Non-pigmented ciliary epithelial cell (primary cell): Measurements from ENCODE around the gene TENM4.
A peak's percentile ranks its signal among the peaks of the same experiment; 100 is the strongest.

Experiments
- DNase-seq: peaks from one replicate; pipeline ENCODE4 v3.0.0-alpha.2; 2010; ENCODE audit warnings: low read depth

Gene TENM4

DNA sequence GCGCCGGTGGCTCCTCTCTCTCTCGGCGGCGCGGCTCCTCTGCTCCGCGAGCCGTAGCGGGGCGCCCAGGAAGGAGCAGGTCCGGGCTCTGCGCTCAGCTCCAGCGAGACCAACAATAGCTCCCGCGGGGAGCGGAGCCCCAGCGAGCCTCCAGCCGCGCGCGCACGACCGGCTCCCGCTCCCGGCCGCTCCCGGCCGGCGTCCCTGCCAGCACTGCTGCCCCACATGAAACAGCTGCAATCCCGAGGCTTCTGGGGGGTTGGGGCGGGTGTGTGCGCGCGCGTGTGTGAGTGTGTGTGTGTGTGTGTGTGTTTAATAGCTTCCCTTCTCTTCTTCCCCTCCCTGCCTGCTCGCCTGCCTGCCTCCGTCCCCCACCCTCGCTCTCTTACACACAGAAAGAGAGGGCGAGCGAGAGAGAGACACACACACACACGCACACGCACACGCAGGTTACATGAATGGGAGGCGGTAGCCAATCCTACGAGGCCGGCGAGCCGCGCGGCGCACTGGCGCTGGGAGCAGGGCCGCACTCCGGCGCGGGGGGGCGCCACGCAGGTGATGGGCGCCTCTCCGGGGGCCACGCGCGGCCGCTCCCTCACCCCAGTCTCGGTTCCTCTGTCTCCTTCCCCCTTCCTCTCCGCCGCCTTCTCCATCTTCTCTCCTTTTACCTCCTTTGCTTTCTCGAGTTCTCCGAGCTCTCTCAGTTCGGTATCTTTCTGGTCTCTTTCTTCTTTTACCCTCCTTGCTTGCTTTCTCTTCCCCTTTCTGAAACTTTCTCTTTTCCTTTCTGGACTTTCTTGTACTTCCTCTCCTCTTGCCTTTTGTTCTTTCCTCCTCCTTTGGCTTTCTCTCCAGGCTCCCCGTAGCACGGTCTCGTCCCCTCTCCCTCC is at the start of gene TENM4:
Gene TENM4, minus strand, starts transcription at position 460 of the 890 bp plus-strand sequence. CDS start 371,086 bp downstream, outside the sequence.
- DNase-seq = no peak

DNA sequence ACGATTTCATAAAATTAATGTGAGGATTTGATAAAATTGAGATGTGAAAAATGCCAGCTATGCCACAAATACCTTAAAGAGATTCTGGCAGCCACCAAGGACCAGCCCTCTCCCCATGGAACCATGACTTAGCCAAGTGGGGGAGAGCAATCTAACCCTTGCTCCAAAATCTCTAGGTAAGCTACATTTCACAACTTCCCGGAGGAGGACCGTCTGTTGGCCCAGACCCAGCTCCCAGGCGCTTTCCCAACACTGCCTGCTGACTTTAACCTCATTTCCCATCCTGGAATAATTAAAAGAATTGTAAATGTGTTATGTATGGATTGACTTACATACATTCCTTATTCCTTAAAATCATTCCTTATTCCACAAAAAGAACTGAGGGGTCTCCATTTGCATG is 47.5 kb upstream of the TENM4 start:
- DNase-seq = no peak

DNA sequence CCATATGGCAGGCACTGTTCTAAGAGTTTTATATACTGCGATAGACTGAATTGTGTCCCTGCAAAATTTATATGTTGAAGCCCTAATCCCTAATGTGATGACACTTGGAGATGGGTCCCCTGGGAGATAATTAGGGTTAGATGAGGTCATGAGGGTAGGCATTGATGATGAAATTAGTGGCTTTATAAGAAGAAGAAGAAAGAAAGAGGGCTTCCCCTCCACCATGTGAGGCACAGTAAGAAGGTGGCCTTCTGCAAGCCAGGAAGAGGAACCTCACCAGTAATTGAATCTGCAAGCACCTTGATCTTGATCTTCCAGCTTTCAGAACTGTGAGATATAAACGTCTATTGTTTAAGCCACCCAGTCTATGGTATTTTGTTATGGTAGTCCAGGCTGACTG is 46.6 kb upstream of the TENM4 start:
- no peak for DNase-seq

DNA sequence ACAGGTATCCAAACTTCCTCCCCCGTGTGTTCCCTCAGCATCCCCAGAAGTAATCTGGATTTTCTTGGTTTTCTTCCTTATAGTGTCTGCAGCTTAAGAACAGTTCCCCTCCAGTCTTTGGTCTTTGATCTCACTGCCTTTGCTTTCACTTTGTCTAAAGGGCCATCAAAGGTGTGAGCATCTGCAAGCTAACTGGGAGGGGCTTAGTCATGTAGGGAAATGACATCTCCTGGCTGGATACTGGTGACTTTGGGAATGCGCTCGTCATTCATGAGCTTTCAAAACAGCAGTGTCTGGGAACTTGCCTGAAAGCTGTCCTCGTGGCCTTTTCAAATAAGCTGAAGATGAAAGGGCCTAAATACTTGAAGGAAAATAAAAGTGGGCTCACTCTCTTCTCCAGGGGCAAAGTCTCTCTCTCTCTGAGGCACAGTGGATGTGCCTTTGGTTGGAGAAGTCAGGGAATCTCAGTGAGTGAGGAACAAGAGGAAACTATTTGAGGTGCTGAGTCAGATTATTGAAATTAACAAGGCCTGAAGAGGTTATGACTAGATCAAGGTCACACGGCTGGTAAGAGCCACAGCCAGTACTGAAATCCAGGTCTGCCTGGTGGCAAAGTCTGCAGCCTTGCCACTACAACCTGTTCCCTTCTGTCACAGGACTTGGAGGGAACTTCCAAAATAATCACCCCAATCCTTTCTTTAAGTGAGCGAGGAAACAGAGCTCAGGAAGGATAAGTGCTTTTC is 45.6 kb upstream of the TENM4 start:
- no peak for DNase-seq

DNA sequence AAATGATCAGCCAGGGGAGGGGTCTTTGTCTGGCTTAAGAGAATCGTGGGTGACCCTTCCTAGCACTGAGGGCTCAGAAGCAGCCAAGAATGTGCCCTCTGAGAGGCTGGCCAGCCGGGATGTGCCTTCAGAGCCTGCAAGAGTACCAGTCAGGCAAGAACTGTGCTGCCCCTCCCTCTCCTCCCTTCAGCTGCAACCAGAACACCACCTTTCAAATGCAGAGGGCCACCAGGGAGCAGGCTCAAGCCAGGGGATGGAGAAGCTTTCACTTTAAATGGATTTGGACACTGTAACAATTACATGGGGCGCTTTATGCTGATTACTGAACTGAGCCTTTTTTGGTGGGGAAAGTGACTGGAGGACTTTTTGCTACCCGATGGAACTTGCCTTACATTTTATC is 44.9 kb upstream of the TENM4 start:
- no peak for DNase-seq

DNA sequence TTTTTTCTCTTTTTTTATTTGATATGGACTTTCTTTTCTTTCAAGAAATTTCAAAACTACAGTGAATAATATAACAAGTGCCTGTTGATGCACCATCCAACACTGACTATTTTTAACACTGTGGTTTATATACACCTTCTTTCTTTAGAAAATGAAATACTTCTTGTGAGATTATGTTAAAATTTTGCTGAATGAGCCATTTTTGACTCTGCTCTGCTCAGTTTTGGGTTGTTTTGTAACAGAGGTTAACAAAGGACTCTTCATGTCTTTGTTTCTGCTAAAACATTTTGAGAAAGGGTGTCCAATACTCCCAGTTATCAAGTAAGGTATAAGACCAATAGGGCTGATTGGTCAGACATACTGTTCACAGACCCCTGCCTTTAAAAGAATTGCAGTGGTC is 44.0 kb upstream of the TENM4 start:
- DNase-seq = no peak

DNA sequence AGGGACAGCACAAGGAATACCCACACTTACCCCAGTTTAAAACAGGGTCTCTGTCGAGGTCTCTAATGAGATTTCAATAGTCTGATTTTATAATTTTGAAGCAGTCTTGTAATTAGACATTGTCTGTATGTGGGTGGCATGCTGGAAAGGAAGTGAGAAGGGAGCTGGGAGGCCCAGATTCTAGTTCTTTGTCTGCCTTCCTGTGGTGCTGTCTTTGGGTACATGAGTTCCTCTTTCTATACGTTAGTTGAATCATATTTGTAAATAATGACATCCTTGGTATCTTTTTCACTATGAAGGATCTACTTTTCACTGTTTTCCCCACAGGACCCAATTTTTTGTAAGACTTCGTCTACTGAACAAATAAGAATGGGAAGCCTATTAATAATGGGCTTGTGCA is 42.0 kb upstream of the TENM4 start:
- no peak for DNase-seq

DNA sequence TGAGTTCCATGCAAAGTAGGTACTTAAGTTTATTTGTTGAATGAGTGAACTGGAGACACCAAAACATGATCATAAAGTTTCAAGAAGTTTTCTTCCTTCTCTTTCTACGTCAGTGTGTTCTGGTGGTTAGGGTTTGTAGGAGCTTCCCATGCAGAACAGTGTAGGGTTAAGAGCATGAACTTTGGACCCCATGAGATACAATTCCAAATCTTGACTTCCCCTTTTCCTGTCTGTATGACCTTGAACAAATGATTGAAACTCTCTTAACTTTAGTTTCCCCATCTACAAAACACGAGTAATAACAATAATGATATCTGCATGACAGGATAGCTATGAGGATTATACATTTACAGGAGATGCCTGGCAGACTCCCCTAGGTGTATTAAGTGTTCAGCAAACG is 41.0 kb upstream of the TENM4 start:
- no peak for DNase-seq

DNA sequence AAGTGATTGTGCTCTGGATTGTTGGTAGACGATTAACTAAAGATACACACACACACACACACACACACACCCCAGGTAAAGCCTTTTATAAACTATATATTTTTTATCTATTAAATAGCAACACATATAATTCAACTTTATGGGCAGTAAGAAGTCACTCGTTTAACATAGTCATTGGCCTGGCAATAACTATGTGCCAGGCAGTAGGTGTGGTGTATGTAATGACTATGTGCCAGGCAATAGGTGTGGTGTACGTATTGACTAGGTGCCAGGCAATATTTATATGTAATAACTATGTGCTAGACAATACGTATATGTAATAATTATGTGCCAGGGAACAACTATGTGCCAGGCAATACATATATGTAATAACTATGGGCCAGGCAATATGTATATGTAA is 40.0 kb upstream of the TENM4 start:
- DNase-seq = no peak

DNA sequence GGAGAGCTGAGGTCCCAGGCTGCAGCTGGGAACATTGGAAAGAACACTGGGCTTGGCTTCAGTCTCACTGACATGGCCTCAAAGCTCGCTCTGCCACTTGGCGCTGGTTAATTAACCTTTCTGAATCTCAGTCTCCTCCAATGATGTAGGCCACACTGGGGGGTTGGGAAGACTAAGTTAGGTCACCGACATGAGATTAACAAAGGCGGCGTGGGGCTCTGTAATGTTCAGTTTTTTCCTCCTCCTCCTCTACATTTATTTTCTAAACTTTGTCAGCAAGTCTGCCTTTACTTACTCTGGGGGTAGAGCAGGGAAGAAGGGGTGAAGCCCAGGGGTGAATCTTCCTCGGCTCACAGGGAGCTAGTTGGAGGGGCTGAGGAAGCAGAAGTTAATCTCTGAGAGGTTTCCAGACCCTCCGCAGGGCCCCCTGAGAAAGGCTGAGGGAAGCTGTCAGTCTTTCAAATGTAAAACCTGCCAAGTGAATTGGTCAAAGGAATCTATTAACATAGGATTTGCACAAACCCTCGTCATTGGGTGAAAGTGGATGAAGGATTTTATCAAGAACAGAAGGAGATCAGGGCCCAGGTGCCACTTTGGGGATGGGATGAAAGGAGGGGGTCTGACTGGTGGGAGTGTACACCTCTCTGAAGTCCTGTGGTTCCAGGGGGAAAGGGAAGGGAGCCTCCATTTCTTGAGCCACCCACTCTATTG is 32.1 kb upstream of the TENM4 start:
- no peak for DNase-seq

DNA sequence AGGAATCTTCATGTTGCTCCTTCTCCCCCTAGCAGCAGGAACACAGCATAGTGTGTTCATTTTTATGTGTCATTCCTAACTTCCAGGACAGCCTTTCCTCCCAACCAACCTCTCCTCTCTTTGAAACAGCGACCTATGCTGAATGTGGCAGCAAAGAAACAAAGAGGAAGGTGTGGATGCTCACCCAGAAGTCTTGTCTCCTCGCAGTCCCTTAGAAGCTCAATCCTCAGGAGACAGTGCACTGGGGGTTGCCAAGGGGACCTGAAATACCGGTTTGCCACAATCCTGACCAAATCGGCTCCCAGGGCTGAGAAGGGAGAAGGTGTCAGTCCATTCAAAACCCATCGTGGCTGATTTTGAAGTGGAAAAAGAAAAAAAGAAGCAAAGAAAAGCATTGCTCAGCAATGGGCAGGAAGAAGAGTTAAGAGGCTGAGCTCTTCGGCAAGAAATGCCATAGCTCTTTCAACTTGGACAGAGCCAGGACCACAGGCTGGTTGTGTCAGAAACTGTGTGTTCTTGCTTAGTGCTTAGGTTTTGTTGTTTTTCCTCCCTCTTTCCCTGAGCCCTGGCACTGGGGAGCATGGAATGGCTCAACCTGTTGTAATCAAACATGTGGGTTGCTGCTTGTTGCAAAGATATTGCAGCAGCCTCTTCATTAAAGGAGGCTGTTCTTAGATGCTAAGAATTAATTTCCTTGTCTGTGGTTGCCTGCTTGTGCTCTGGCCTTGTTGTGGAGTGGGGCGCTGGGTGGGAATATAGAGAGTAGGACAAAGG is 30.4 kb upstream of the TENM4 start:
- no peak for DNase-seq

DNA sequence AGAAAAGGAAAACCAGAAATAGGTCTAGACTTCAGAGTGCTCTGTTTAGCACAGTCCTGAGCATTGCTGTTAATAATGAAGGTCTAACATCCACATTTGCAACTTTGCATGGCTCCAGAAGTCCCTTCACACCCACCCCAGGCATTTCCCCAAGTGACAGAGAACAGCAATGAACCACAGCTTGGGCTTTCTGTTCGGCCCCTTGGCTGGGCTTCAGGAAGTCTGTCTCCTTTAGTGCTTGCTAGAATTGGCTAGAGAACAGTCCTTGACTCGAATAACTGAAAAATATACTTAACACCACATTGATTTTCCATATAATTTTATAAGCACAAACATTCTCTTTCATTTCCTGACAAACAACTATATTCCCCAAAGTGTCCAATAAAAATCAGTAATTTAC is 29.3 kb upstream of the TENM4 start:
- DNase-seq = no peak

DNA sequence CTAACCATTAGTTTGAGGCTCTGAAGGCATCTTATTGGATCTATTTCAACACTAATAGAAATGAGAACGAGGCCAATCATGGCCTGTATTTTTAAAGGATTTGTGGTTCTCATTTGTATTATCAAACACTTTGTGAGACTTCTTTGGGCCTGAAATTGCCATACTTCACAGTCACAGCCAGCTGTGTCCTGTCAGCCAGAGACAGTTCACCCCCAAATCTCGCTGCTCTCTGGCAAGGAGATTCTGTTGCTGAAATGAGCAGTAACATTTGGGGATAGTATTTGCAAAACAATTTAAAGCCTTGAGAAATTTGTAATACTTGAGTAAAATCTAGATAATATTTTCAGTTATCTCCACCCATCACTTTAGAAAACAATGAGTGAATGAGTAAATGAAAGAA is 26.9 kb upstream of the TENM4 start:
- no peak for DNase-seq

DNA sequence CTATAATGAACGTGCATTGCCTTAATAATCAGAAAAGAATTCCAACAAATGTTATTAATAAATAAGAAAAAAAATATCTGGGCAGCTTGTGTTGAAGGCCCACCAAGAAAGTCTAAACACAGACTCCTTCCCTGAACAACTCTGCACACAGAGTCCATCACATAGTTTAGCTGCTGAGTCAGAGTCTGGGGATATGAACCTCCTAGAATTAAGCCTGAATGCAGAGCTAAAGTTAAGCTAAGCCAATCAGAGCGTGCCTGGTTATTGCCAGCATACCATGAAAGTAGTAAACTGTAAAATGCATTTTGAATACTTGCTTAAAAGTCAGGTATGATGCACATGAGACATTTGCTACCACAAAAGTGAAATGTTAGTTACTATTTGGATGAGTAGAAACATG is 25.6 kb upstream of the TENM4 start:
- peak; percentile 67 for DNase-seq

DNA sequence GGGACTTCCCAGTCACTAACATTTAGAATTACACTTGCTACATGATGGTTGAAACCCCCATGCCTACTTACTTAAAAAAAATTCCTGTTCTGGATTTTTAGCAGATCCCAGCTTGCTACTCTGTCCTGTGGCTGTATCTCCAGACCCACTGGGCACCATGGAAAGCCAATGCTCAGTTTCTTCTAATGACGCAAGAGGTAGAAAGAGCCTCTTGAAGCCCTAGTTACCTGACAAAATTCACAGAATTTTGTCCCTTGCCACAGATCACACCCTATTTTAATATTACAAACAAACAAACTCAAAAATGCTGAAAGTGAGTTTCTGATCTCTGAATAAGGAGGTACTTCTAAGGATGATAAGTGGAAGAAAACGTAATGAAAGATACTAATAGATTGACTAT is 24.3 kb upstream of the TENM4 start:
- no peak for DNase-seq

DNA sequence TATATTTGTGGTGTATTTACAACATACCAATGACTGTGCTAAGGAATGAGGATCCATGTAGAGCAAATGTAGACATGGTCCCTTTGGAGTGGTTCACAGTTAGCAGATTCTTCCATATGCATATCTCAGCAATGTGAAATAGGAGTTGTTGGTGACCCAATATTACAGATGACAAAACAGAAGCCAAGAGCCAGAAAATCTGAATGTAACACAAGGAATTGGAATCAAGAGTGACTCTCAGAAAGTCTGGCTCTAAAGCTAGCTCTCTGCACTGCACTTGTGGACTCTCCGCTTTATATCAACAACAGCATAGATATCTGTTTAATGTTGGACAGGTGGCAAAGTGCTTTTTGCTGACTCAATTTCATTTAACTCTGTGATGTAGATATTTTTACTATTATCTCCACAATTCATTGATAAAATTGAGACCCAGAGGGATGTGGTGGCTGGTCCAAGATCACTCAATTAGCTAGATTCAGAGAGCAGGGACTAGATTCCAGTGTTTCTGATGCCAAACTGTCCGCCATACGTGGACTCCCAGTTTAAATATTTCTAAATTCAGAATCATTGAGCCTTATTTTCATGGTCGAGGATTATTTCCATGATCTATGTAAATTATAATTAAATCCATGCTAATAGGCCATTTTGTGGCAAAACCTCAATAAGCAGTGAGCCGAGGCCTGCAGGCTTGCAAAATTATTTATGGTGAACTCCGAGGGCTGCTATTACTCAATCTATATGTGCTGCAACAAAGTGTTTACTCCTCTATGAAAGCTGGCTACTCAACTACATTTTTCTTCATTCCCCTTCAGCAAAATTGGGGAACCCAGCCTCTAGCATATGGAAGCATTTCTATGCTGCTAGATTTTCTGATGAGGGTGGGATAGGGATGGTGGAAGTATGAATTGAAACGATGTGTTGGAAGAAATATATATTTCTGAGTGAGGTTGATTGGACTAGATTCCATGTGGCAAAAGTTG is 21.1 kb upstream of the TENM4 start:
- DNase-seq = no peak

DNA sequence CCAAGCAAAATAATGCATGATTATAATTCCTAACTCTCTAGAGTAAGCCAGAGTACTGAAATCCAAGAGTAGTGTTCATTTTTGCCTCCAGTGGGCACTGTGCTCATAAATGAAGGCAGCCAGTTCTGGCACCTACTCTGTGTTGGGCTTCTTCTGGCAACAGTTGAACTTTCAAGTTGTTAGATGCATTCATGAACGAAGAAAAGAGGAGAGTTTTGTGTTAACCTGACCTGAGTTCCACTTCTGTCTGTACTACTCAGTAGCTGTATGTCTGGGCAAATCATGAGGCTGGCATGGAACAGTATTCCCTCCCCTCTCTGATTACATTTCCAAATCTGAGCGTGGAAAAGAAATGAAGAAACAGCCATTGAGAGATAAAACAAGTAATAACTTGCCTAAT is 20.3 kb upstream of the TENM4 start:
- no peak for DNase-seq

DNA sequence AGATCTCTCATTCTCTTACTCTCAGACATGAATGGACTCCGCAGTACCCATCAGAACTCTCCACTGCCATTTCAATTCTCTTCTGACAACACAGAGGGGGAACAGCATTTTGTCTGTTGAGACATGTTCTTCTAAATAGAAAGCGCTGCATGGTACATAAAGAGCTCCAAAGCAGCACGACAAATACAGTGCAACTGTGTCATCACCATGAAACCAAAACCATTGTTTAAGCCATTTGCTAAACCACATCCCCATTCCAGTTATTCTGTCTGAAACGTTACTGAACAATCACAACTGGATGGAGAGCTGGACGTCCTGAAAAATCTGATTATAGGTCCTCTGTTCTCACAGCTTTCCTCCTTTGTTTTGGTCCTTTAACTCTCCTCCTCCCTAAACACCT is 17.9 kb upstream of the TENM4 start:
- DNase-seq = no peak

DNA sequence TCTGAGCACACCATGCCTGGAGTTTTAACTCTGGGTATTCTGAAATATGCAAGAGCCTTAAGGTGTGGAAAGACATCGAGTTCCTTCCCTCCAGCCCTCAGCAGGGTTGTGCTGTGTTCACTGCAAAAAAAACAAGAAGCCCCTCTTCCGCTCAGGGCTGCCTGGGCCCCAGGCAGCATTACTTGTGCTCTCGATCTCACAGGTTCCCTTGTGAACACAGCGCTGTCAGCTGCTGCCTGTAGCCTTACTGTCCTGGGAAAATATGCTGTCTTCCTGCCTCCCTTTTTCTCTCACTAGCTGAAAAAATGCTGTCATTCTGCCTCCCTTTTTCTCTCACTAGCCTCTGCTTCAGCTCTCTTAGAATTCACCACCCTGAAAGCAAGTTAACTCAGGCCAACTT is 15.7 kb upstream of the TENM4 start:
- no peak for DNase-seq

DNA sequence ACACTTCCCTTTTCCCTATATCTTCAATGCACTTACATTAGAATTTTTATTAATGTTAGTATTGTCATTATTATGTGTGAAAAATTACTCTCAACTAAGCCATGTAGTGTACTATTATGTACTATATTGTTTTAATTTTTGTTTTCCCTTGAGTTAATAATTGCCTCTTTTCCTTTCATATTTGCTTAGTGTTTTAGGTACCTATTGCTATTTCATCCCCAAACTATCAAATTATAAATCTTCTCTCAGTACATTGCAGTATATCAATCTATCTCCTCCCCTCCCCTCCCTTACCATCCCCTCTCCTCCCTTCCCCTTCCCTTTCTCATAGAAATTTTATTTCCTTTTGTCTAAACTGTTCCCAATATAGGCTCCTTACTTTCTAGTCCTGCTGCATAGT is 12.8 kb upstream of the TENM4 start:
- DNase-seq = no peak

DNA sequence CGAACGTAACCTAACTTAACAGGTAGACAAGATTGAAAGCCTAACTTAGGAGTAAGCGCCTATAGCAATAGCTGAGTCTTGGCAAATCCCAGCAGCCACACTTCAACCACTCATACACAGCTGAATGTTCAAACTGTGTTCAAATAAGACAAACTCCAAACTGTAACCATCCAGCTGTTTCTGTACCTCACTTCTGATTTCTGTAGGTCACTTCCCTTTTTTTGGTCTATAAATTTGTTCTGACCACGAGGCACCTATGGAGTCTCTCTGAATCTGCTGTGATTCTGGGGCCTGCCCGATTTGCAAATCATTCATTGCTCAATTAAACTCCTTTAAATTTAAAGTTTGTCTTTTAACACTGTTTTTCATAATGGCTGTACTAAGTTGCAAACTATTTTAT is 8.2 kb upstream of the TENM4 start:
- no peak for DNase-seq
